GM12873 (cell line): ENCODE measurements around the gene ITGAV.

ENCODE experiments used
- CTCF ChIP-seq: IDR thresholded peaks from 2 replicates; pipeline ENCODE4 v1.5.1; 2012; ENCODE audit warnings: low read depth, mild to moderate bottlenecking, moderate library complexity, low read length, control low read depth; ENCODE audit not compliant: insufficient read depth; ENCODE audit errors: missing control alignments

ITGAV gene

GRCh38 chr2:186718122-186718521 lies 128.3 kb downstream of the ITGAV start:
- TF ChIP-seq CTCF: no peak

DNA sequence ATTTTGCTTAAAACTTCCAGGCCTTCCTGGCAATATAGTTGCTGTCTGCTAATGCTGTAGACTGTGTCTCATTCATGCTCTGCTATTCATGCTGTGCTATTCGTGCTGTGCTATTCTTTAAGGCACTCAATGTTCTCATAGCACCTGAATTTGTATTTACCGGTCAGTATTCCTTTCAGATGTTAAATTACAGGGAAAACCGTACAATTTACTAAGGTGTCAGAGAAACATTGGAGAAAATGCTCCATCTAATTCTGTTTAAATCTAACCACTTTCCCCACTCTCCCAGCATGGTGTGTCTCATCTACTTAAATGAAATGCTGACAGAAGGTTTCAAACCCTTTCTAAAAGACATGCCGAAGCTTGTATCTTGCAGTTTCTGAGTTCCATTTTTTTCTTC lies 129.0 kb downstream of the ITGAV start:
- TF ChIP-seq CTCF: no peak

DNA sequence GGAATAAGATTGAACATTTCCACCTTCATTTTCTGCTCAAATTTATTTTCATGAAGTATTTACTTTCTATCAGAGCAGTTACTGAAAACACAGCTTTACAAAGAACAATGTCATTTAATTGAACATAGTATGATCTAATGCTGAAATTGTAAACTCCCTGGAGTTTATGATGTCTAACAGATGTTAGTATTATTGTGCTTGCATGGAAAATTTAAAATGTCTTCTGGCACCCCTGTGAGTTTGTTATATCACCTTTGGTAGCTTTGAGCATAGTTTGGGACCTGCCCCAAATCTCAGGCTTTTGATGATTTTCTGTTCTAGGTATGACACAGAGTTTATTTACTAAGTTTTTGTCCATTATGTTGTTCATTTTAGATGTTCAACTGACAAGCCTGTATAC lies 132.1 kb downstream of the ITGAV start:
- TF ChIP-seq CTCF: no peak

GRCh38 chr2:186724736-186725135 lies 134.9 kb downstream of the ITGAV start:
- TF ChIP-seq CTCF: no peak

DNA sequence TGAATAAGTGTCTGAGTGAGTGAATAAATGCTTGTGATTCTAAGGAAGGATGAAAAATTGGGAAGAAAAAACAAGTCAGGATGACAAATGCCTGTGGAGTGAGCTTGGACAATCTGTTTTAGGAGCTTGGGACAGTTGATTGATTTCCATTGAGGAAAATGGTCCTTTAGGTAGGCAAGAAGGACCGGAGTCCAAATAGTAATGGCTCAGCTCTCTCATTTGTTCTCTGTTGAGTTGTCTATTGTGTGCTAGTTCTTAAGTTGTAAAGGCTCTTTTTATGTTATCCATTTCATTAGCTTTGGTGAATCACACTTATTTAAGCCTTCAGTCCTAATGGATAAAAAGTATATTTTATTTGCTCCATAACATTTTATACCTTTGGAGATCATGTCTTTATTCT lies 135.9 kb downstream of the ITGAV start:
- TF ChIP-seq CTCF: no peak

- no peak for TF ChIP-seq CTCF
Observed at GRCh38 chr2:186726938-186727337, 137.1 kb downstream of the ITGAV start.

DNA sequence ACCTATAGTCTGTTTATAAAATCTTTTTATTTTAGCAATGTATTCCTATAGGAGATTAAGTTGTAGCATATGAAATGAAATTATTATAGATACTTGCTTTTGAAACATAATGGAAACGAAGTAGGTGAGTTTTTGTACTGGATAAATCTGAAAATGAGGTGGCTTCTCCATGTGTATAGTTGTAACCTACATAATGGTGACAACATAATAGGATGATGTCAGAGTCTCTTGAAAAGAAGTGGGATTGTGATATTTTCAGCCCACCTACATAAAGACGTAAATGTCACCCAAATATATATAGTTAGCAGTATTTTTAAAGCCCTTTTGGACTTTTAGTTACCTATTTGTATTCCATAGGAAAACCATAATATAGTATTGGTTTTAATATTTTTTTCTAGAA lies 138.8 kb downstream of the ITGAV start:
- TF ChIP-seq CTCF: no peak
